CD4-positive, alpha-beta T cell (primary cell): ENCODE results near the gene AVPR1B. TPM values are rescaled to one million over a fixed set of nuclear protein-coding genes. Genes with fewer than 3 reads are reported as not detected.

ENCODE experiments used
- ATAC-seq: fragments of 200-7000 bp; cut with Tn5 transposase; one replicate; pipeline ENCODE4 v1.10.0; 2022; ENCODE audit warnings: mild to moderate bottlenecking; ENCODE audit not compliant: poor library complexity
- CTCF ChIA-PET: fragments of 350-600 bp; sonication (Branson Sonifier 250); formaldehyde crosslinking; loops from one replicate; lab custom pipeline; 2021; ENCODE audit warnings: antibody characterized with exemption, inconsistent platforms; lab: Charles Lee
- POLR2A ChIA-PET: fragments of 350-600 bp; sonication (Branson Sonifier 250); formaldehyde crosslinking; loops from one replicate; lab custom pipeline; 2021; ENCODE audit warnings: antibody characterized with exemption, inconsistent platforms; lab: Charles Lee
- DNase-seq, 14 experiments: peaks; one replicate each; pipeline ENCODE4 v3.0.0-alpha.2; 2013 to 2020; ENCODE audit warnings: mixed read lengths in 2 of 14
- H3K27ac ChIP-seq, 2 donors: one replicate each; pipeline versions ENCODE4 v1.5.1 to v1.7.0; 2013; ENCODE audit warnings: low read length in 2 of 2, low read depth in 1 of 2, mild to moderate bottlenecking in 1 of 2
- H3K27me3 ChIP-seq, 2 experiments: 1 replicate in 1 of 2; 2 replicates in 1 of 2; pipeline versions ENCODE4 v1.6.1 to v1.7.0; 2013; ENCODE audit warnings: low read length in 2 of 2, control low read depth in 1 of 2, mild to moderate bottlenecking in 1 of 2, moderate library complexity in 1 of 2; ENCODE audit not compliant: insufficient read depth in 2 of 2, control insufficient read depth in 1 of 2
- H3K36me3 ChIP-seq: one replicate; pipeline ENCODE4 v1.6.1; 2013; ENCODE audit warnings: low read length, control low read depth; ENCODE audit not compliant: insufficient read depth
- H3K4me1 ChIP-seq: one replicate; pipeline ENCODE4 v1.6.1; 2013; ENCODE audit warnings: low read length, control low read depth; ENCODE audit not compliant: insufficient read depth
- H3K4me3 ChIP-seq: one replicate; pipeline ENCODE4 v1.5.1; 2013; ENCODE audit warnings: mild to moderate bottlenecking, low read length, moderate library complexity
- H3K9me3 ChIP-seq, 2 experiments: 1 replicate in 1 of 2; 2 replicates in 1 of 2; pipeline versions ENCODE4 v1.6.1 to v1.7.0; 2013; ENCODE audit warnings: low read length in 2 of 2, mild to moderate bottlenecking in 2 of 2, control low read depth in 1 of 2, moderate library complexity in 1 of 2; ENCODE audit not compliant: control insufficient read depth in 1 of 2, insufficient read depth in 1 of 2
- H3K27ac Mint-ChIP-seq: one replicate; pipeline ENCODE4 v1.8.0; 2020; ENCODE audit warnings: mixed read lengths
- H3K27me3 Mint-ChIP-seq: one replicate; pipeline ENCODE4 v1.8.0; 2021; ENCODE audit warnings: mixed read lengths
- H3K36me3 Mint-ChIP-seq: one replicate; pipeline ENCODE4 v1.8.0; 2021; ENCODE audit warnings: low read depth, mixed read lengths
- H3K4me1 Mint-ChIP-seq: one replicate; pipeline ENCODE4 v1.8.0; 2021; ENCODE audit warnings: low read depth, mixed read lengths
- H3K4me3 Mint-ChIP-seq: one replicate; pipeline ENCODE4 v1.8.0; 2020; ENCODE audit warnings: mild to moderate bottlenecking, mixed read lengths
- H3K9me3 Mint-ChIP-seq: one replicate; pipeline ENCODE4 v1.8.0; 2020; ENCODE audit warnings: mixed read lengths
- intact Hi-C, 2 experiments: fragments of 100-400 bp; cut with DNase I in 1 of 2; cut with micrococcal nuclease in 1 of 2; formaldehyde crosslinking; loops; one replicate each; pipeline versions ENCODE4 v1.15.1 to v1.9.0; 2023 to 2025; cut with DNase I, micrococcal nuclease
- total RNA-seq, 174 experiments: library from RNA in 2 of 174; stranded (reverse) in 2 of 174; gene quantifications; one replicate each; pipeline ENCODE4 v1.2.3 and lab custom pipeline; 2021 to 2026
- TF ChIP-seq, protein P1 (sequence below): fragments of 200-600 bp; IDR thresholded peaks from one replicate; pipeline ENCODE4 v1.8.0; 2022; ENCODE audit warnings: antibody characterized with exemption, mild to moderate bottlenecking

Gene AVPR1B
- total RNA-seq, 2 experiments from 2014 or later, result not detected

DNA sequence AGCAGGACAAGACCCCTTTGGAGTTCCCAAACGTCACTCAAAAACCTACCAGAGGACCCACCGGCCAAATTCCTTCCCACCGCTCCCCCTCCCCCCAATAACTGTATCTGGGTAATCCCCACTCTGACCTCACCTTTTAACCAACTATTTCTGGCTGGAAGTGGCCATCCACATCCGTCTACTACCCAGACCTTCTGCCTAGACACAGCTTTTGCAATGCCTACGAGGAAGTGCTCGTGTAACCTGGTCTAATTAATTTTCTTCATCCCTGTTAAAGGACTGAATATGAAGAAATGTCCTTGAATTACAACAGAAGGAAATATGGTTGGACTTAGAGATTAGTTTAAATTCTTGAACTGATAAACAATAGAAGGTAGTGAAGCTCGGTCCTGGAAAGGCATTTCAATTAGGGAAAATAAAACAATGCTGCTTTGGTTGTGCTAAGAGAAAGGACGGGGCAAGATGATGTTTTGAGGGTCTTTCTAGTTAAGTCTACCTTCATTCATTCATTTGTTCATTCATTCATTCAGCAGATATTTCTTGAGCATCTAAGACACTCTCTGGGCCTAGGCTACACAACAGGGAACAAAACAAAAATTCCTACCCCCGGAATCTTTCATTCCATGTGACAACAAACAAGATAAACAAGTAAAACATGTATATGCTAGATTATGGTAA lies 18.8 kb downstream of the AVPR1B start:
- H3K4me1 Mint-ChIP-seq, result no peaks in the 10 kb centered on the region
- TF ChIP-seq, protein P1, sequence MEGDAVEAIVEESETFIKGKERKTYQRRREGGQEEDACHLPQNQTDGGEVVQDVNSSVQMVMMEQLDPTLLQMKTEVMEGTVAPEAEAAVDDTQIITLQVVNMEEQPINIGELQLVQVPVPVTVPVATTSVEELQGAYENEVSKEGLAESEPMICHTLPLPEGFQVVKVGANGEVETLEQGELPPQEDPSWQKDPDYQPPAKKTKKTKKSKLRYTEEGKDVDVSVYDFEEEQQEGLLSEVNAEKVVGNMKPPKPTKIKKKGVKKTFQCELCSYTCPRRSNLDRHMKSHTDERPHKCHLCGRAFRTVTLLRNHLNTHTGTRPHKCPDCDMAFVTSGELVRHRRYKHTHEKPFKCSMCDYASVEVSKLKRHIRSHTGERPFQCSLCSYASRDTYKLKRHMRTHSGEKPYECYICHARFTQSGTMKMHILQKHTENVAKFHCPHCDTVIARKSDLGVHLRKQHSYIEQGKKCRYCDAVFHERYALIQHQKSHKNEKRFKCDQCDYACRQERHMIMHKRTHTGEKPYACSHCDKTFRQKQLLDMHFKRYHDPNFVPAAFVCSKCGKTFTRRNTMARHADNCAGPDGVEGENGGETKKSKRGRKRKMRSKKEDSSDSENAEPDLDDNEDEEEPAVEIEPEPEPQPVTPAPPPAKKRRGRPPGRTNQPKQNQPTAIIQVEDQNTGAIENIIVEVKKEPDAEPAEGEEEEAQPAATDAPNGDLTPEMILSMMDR, result no peak
- no peak for DNase-seq
- Histone ChIP-seq H3K9me3 (no peaks in the 10 kb centered on the region), H3K4me1 (no peaks in the 10 kb centered on the region), H3K27ac (no peak overlapping the region), H3K27me3 (no peaks in the 10 kb centered on the region), H3K36me3 (no peaks in the 10 kb centered on the region), H3K4me3 (no peak overlapping the region)
- POLR2A ChIA-PET, result no interaction called here
- peaks cover 16% of the 10 kb centered on the region for H3K27me3 Mint-ChIP-seq
- H3K9me3 Mint-ChIP-seq, result no peaks in the 10 kb centered on the region
- CTCF ChIA-PET, result no interaction called here
- no peak for ATAC-seq
- H3K27ac Mint-ChIP-seq, result no peak overlapping the region
- H3K4me3 Mint-ChIP-seq, result no peak overlapping the region
- no peaks in the 10 kb centered on the region for H3K36me3 Mint-ChIP-seq
- intact Hi-C loops, result no loop called here

DNA sequence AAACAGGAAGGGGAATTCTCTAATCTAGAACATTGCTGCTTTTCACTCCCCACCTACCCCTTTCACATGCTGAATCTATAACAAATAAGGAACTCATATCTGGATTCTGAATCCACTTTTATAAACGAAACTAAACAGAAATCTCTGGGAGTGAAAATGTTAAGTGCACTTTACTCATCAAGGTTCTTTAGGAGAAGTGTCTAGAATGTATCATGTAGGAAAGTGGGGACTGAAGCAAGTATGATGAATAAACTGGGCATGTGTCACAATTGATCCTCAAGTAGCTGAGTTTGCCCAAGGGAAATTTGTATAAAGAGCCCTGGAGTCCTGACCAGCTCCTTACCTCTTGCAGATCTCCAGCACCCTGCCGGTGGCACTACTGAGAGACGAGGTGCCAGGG lies 19.8 kb downstream of the AVPR1B start:
- no peaks in the 10 kb centered on the region for H3K27me3 ChIP-seq
- Mint-ChIP-seq H3K27me3 (peaks cover 16% of the 10 kb centered on the region), H3K4me3 (no peak overlapping the region), H3K4me1 (no peaks in the 10 kb centered on the region), H3K36me3 (no peaks in the 10 kb centered on the region), H3K9me3 (no peaks in the 10 kb centered on the region), H3K27ac (no peak overlapping the region)
- DNase-seq, result no peak
- CTCF ChIA-PET, result no interaction called here
- no peaks in the 10 kb centered on the region for H3K36me3 ChIP-seq
- no peak overlapping the region for H3K4me3 ChIP-seq
- POLR2A ChIA-PET, result no interaction called here
- H3K4me1 ChIP-seq, result no peaks in the 10 kb centered on the region
- intact Hi-C loops, result no loop called here
- ATAC-seq, result no peak
- TF ChIP-seq, protein P1, result no peak
- H3K27ac ChIP-seq, result no peak overlapping the region
- no peaks in the 10 kb centered on the region for H3K9me3 ChIP-seq

GRCh38 chr1:206094024-206094423 lies 23.2 kb downstream of the AVPR1B start:
- Histone ChIP-seq H3K4me1 (no peaks in the 10 kb centered on the region), H3K4me3 (no peak overlapping the region), H3K9me3 (no peaks in the 10 kb centered on the region), H3K36me3 (no peaks in the 10 kb centered on the region), H3K27me3 (no peaks in the 10 kb centered on the region), H3K27ac (no peak overlapping the region)
- CTCF ChIA-PET, result no interaction called here
- Mint-ChIP-seq H3K27ac (no peak overlapping the region), H3K4me1 (no peaks in the 10 kb centered on the region), H3K36me3 (no peaks in the 10 kb centered on the region), H3K4me3 (no peak overlapping the region), H3K27me3 (peaks cover 8% of the 10 kb centered on the region), H3K9me3 (no peaks in the 10 kb centered on the region)
- intact Hi-C loops, result no loop called here
- POLR2A ChIA-PET, result no interaction called here
- no peak for DNase-seq
- ATAC-seq, result no peak
- TF ChIP-seq, protein P1, result no peak
